Fibroblast of pulmonary artery (primary cell): Measurements from ENCODE around the gene RUNDC3A.

Source experiments
- DNase-seq: peaks from one replicate; pipeline ENCODE4 v3.0.0-alpha.2; 2010; ENCODE audit warnings: low read depth
- H3K4me3 ChIP-seq: replicated peaks from 2 replicates; pipeline ENCODE4 v1.5.1; 2011; ENCODE audit warnings: low read depth, mild to moderate bottlenecking, control low read depth, low read length, moderate library complexity
- CTCF ChIP-seq: IDR thresholded peaks from 2 replicates; pipeline ENCODE4 v1.5.1; 2011; ENCODE audit warnings: mild to moderate bottlenecking, control low read depth, low read length, inconsistent platforms; ENCODE audit errors: missing control alignments

Gene RUNDC3A

GRCh38 chr17:44267165-44267455 is 41.3 kb upstream of the RUNDC3A start:
- H3K4me3 ChIP-seq = no peak overlapping the region
- no peak for DNase-seq
- TF ChIP-seq CTCF = no peak

GRCh38 chr17:44267818-44268490 is 40.4 kb upstream of the RUNDC3A start, which contains the start of gene SLC4A1:
Gene SLC4A1, minus strand, starts transcription at chr17:44268135. Its CDS starts 5,269 bp downstream, at chr17:44262866.
- H3K4me3 ChIP-seq = no peak within 1 kb of the TSS
- DNase-seq = no peak
- no peak for TF ChIP-seq CTCF

GRCh38 chr17:44268709-44269534 is 39.5 kb upstream of the RUNDC3A start:
- DNase-seq = no peak
- H3K4me3 ChIP-seq = no peak overlapping the region
- no peak for TF ChIP-seq CTCF

- DNase-seq = no peak
- TF ChIP-seq CTCF = no peak
- H3K4me3 ChIP-seq = no peak overlapping the region
These were observed 38.7 kb upstream of the RUNDC3A start for GRCh38 chr17:44269535-44270240.

GRCh38 chr17:44272321-44272951 is 36.0 kb upstream of the RUNDC3A start:
- TF ChIP-seq CTCF = no peak
- no peak overlapping the region for H3K4me3 ChIP-seq
- DNase-seq = no peak

GRCh38 chr17:44272954-44273353 is 35.4 kb upstream of the RUNDC3A start:
- no peak for TF ChIP-seq CTCF
- DNase-seq = no peak
- no peak overlapping the region for H3K4me3 ChIP-seq
